Measurements from ENCODE around the gene CYB5RL.

DNA sequence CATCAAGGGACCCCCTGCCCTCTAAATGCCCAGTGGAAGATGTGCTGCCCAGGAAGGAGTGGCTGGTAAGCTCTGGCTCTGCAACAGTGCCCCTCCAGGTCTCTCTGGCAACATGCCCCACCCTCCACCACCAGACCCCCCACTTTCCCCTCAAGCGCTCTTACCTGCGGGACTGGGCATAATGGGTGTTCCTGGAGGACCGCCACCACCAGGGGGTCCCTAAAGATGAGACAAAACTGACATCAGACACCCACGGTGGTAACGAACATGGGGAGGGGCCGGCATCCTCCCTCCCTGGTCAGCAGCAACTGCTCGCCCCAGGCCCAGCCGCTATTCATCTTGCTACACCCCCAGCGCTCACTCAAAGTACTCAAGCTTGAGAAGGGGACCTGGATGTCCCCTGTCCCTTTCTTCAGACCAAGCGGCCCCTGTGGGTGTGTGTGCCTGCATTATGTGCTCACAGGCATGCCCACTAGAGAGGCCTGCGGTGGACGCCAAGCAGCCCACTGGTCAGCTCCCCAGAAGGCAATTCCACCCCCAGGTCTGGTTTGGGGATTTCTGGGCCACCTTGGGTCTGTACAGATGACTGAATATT, 41.0 kb upstream of the CYB5RL start:
- TF ChIP-seq, protein P1, sequence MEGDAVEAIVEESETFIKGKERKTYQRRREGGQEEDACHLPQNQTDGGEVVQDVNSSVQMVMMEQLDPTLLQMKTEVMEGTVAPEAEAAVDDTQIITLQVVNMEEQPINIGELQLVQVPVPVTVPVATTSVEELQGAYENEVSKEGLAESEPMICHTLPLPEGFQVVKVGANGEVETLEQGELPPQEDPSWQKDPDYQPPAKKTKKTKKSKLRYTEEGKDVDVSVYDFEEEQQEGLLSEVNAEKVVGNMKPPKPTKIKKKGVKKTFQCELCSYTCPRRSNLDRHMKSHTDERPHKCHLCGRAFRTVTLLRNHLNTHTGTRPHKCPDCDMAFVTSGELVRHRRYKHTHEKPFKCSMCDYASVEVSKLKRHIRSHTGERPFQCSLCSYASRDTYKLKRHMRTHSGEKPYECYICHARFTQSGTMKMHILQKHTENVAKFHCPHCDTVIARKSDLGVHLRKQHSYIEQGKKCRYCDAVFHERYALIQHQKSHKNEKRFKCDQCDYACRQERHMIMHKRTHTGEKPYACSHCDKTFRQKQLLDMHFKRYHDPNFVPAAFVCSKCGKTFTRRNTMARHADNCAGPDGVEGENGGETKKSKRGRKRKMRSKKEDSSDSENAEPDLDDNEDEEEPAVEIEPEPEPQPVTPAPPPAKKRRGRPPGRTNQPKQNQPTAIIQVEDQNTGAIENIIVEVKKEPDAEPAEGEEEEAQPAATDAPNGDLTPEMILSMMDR (IDR thresholded peaks at IDR 0.05): no peak
- TF ChIP-seq POLR2A (IDR thresholded peaks at IDR 0.05) (no peak), EP300 (IDR thresholded peaks at IDR 0.05) (no peak), POLR2AphosphoS5 (IDR thresholded peaks at IDR 0.05) (no peak)

Measured in upper lobe of left lung (tissue), 4 donors.